GDM1 (cell line): ENCODE data around the gene PMPCA.

ENCODE experiments used
- DNase-seq: peaks from one replicate; lab custom pipeline; 2025; lab: John Stamatoyannopoulos, UW

Gene PMPCA, protein sequence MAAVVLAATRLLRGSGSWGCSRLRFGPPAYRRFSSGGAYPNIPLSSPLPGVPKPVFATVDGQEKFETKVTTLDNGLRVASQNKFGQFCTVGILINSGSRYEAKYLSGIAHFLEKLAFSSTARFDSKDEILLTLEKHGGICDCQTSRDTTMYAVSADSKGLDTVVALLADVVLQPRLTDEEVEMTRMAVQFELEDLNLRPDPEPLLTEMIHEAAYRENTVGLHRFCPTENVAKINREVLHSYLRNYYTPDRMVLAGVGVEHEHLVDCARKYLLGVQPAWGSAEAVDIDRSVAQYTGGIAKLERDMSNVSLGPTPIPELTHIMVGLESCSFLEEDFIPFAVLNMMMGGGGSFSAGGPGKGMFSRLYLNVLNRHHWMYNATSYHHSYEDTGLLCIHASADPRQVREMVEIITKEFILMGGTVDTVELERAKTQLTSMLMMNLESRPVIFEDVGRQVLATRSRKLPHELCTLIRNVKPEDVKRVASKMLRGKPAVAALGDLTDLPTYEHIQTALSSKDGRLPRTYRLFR

DNA sequence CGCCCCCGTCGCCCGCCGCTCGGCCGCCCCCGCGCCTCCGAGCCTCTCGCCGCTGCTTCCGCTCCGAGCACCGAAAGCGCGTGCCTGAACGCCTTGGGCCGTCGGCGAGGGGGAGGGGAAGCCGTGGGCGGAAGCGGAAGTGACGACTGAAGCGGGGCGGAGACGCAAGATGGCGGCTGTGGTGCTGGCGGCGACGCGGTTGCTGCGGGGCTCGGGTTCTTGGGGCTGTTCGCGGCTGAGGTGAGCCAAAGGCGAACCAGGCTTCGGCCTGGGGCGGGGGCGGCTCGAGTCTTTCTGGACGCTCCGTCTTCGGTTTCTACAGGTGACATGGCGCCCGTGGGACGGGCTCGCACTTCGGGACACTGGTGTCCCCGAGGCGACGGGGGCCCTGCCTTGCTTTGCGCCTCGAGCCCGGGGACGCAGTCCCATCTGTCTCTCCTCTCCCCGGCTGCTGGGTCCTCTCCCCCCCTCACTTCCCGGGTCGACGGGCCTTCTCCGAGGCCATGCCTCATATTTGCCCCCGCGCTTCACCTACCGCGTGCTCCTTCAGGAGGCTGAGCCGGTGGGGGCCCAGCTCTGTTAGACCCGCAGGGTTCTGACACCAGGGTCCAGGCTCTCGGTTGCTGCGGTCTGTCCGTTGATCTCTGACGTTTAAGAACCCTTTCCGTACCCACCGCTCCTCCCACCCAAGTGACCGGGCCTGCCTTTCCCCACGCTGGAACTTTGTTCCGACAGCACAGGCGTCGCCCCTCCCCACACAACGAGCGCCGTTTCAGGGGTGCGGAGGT is at the start of gene PMPCA, which contains the start of gene ENTR1:
TSS of gene PMPCA (plus strand) at position 159 of the 788 bp plus-strand sequence. CDS start at position 170, 11 bp downstream.
TSS of gene ENTR1 (minus strand) at position 115 of the 788 bp plus-strand sequence. CDS start 217 bp downstream, outside the sequence.
- peak; percentile 81 for DNase-seq

DNA sequence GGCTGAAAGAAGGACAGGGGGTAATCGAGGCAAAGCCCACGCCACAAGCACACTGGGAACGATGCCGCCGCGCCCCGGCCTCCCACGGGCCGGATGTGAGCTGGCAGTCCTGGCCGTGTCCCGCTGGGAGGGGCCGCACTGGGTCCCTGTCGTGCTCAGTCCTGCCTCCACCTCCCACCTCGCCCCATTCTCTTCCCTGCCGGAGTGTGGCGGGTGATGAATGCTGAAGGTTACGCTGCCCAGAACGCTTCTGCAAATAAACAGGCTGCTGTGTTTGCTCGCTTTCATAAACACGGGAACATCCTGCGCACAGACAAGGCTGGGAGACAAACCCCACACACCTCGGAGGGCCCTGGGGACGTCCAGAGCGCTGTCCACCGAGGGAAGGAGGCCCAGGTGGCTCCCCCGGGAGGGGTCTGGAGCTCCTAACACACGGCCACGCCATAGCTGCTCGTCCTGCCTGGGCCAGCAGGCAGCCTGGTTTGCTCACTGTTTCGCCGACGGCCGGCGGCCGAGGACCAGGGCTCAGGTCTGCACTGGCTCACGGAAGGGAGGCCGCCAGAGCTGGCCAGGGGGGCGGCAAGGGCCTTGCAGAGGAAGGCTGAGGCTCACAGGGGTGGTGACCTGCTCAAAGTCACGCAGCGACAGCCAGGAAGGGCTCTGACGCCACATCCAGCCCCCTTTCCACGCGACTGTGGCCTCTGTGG is 49.3 kb upstream of the PMPCA start:
- DNase-seq, result no peak

DNA sequence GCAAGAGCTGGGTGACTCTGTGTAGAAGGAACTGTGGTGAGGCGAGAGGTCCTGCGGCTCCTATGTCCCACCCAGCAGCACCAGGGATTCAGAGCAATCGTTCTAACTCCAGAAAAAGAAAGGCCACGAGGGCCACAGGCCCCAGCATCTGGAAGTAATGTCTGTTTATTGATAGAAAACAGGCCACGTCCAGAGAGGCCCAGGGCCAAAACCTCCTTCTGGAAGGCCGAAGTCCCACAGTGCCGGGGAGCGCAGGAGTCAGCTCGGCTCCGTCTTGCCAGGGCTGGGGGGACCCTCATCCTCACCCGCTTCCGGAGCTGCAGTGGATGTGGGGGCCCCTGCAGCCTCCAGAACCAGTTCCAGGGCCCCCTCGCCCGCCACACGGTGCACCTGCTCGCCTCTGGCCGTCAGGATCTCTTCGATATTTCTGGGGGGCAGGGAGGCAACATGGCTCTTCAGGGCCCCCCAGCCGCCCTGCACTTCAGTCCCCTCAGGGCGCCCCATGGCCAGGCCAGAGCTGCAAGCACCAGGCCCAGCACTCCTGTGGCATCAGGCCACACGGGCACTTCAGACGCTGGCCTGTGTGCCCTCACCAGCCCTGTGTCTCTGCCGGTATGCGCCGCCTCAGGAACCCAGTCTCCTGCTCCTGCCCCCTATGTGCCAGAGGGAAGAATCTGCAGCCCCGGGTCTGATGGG is 48.6 kb upstream of the PMPCA start:
- no peak for DNase-seq

DNA sequence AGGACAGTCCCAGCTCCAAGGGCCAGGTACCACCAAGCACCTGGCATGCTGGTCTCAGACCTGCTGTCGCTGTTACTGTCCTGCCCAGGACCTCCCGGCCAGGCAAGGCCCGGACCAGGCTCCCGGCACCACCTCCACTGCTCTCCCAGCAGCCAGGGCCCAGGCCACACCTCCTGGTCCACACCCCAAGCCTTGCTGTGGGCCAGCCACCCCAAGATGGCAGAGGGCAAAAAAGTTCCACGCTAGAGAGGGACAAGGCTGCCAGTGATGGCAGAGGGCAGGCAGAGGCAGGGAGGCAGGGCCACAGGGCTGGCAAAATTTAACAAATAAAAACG is 48.0 kb upstream of the PMPCA start:
- no peak for DNase-seq

DNA sequence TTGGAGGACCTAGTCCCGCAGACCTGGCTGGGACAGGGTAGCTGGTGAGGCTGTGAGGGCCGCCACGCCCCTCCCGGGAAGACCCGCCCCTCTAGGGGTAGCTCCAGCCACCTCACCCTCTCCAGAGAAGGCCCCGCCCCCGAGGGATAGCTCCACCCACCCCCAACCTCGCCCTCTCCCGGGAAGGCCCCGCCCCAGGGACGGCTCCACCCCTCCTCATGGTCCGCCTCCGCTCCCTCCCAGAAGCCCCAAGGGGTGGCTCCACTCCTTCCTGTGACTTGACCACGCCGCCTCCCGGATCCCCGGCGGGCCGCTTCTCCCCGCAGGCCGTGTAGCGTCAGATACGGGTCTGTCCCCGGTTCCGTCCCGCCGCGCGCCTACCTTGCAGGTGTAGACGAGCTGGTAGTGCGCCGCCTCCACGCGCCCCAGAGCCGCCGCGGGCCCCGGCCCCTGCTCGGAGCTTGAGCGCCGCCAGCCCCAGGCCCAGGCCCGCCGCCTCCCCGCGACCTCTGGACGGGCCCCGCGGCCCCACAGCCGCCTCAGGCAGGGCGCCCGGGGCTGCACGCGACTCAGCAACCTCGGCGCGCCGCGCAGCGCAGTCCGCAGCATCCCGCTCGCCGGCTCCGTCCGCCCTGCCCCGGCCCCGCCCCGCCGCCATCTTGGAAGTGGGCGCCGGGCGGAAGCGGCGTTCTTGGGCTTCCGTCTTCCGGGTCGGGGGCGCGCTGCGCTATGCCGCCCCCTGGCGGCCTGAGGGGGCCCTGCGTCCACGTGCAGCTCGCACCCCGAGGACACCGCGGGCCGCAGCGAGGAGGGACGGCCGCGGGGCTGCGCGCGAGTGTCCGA is 47.1 kb upstream of the PMPCA start, which contains the start of gene DNLZ:
TSS of gene DNLZ (minus strand) at position 639 of the 843 bp plus-strand sequence. CDS start at position 609, 30 bp downstream.
- peak; percentile 89 for DNase-seq

DNA sequence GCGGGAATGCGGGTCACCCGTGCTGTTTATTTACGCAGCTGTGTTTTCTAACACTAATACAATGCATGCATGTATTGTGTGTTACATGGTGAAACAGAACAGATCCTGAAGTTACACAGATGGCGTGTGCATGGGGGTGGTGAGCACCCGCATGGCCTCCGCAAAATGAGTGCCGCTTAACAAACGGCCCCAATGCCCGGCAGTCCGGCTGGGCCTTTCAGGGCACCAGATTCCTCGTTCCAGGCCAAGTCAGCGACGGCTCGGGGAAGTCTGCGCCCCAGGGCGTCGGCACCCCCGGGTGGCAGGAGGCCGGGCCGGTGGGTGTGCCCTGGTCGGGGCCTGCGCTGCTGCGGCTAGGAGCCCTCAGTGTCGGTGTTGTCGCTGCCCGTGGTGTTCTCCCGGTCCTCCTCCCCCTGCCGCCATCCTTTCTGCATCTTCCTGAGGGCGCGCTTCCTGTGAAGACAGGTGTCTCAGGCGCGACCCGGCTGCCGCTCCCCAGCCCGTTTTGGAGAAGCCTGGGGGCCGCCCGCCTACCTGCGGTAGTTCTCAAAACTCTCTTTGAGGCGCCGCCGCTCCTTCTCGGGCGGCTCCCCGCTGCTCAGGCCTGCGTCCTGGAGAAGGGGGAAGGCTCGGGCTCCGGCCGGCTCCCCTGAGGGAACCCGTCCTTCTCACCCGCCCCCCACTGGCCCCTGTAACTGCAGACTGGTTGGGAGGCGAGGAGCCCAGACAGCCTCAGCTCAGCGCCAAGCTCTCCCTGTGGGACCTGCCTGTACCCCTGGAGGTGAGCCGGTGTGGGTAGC is 46.3 kb upstream of the PMPCA start:
- DNase-seq, result no peak

DNA sequence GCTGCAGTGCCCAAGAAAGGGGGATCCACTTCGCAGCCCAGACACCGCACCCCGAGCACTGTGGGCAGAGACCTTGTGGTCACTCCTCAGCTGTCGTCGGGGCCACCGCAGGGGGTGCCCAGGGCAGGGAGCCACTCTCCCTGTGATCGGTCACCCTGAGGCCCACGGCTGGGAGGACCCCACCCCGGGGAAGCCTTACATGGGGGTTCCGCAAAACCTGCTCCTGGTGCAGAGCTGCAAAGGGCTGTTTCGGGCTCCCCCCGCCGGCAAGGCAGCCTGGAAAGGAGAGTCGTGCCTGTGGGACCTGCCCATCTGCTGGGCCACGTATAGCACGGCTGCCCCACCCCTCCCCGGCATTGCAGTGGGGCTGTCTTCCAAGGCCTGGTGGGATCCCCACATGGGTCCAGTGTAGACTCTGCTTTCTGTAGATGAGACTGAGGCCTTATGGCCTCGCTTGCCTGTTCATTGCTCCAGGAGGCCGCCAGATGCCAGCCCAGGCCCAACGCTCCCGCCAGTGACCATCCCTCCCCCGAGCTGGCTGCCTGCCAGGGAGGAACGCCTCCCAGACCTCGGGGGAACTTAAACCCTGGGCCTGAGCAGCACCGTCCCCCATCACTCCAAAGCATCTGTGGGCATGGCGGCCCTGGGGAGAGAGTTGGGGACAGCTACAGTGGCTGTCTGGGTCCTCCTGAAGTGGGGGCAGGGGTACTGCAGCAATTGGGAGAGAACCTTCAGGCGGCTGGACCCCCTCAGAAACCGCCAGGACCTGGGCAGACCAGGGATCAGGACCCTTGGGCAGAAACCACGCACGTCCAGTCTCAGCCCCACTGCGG is 45.3 kb upstream of the PMPCA start:
- no peak for DNase-seq

DNA sequence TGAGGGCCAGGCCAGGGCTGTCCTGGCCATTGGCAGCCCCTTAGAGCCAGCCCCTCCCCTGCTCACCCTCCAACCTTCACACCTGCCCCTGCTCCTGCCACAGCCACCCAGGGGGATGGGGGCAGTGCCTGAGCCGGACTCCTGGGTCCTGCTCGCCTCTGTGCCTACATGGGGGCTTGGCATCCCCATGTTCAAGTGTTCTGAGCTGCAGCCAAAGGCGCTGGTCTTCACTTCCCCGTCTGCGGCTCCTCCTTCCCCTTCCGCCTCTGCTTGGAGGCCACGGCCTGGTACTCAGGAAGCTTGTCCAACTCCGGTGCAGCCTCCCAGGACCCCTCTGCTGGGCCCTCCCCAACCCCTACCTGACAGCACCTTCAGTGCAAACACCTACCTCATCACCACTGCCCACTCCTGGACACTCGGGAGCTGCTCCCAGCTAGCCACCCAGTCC is 44.7 kb upstream of the PMPCA start:
- peak; percentile 50 for DNase-seq

DNA sequence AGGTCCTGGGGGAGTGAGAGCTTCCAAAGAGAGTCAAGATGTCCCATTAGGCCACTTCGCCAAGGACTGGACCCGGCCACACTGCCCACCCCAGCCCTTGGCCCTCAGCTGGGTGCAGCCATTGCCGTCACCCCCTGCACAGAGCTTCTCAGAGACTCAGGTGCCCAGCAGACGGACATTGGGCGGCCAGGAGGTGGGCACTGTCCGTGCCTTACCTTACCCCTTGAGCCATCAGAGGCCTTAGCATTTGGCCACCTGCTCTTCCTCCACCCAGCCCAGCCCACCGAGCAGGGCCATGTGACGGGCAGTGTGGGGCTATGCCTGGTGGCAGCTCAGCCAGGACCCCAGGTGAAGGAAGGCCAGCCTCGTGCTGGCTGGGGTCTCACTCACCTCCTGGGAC is 43.6 kb upstream of the PMPCA start:
- DNase-seq, result no peak

DNA sequence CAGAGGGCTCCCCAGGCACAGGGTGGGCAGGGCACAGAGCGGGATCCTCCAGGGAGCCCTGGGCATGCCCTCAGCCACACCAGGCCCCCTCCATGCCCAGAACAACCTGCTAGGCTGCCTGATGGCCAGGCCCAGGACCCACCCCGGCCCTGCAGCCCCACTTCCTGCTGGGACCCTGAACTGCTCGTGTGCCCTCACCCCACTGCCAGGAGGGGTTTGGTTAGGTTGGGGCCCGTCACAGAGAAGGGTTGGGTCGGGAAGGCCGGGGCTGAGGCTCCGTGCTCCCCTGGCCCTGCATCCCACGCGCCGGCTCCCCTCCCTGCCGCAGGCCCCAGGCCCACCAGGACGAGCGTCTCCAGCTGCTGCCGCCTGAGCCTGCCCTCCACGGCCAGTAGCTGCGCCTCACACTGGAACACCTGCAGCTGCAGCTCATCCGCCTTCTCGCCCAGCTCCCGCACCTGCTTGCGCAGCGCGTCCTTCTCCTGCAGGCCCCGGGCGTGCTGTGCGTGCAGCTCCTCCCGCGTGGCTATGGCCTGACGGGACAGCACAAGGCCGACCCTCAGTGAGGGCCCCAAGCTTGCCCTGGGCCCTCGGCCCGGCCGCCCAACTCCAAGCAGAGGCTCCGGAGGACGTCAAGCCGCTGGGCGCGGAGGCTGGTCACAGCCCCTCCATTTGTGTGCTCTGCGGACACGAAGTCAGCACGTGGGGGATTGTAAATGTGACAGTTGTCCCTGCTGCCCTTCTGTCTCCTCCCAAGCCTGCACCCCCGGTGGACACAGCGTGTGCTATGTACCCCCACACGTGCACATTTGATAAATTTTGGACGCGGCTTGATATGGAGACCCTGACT is 42.9 kb upstream of the PMPCA start:
- no peak for DNase-seq

DNA sequence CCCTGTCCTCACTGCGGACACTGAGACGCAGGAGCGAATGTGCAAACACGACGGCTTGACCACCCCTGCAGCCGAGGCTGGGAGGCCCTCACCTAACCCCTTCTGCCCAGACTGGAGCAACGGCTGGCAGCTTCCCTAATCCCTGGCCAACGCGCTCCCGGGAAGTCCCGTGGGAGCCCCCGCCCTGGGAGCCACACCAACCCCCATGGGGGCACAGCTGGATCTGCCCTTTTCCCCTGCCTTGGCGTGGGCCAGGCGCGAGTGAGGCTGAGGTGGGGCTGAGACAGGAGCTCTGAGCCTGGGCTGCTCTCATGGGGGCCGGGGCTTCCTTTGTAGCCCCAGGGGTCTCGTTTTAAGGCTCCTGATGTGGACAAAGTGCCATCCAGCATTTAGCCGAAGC is 42.3 kb upstream of the PMPCA start:
- no peak for DNase-seq

DNA sequence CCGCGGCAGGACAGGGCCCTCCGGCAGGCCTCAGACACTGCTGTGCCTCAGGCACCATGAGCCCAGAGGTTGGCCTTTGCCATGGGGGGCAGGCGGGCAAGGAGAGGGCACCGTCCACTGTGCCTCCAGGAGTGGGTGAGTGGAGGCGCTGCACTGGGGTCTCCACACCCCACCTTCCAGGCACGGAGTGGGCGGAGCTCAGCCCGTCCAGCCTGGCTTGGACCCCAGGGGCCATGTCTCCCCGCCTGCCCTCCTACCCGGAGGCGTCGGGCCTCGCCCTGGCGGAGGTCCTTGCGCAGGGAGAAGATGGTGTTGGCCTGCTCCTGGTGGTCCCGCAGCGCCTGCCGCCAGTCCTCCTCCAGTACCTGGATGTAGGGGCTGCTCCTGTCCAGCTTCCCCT is 40.4 kb upstream of the PMPCA start:
- DNase-seq, result no peak

DNA sequence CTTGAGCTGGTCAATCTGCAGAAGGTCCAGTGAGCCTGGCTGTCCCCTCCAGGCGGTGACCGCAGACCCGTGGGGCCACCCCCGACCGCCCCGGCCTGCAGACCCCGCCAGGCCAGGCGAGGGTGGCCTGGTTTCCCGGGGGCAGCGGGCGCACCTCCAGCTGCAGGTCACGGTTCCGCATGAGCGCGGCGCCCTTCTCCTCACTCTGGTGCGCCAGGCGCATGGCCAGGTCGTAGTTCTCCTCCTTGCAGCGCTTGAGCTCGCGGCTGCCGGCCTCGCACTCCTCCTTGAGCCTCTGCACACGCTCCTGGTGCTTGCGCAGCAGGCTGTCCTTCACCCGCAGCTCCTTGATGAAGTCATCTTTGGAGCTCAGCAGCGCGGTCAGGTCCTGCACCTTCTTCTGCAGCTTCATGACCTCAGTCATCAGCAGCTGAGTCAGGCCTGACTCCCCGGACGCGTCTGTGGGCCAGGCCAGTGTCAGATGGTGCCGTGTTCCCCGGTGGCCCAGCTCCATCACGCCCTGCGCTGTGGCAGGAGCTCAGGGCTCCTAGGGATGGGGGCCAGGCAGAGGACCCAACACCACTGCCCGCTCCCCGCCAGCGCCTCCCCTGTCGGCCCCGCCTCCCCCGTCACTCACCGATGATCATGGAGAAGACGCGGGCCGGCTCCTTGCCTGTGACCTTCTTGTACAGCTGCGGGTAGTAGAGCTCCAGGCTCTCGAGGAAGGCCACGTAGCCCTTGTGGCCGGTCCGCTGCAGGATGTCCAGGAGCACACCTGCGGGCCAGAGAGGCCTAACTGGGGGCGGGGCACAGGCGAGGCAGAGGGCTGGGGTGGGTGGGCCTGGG is 39.5 kb upstream of the PMPCA start:
- DNase-seq, result no peak

DNA sequence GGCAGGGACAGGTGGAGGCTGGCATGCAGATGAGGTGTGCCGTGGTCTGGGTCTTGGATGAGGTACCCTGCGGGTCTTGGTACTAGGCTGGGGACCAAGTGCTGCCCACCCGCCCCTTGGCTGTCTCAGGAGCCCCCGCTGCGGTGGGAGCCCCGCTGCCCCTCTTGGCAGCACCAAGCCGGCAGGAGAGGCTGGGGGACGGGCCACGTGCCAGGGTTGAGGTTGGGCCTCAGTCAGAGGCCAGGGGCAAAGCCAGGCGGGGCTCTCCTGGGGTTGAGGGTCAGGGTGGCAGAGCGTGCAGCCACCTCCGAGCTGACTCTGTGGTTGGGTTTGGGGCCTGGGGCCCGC is 39.0 kb upstream of the PMPCA start:
- no peak for DNase-seq

DNA sequence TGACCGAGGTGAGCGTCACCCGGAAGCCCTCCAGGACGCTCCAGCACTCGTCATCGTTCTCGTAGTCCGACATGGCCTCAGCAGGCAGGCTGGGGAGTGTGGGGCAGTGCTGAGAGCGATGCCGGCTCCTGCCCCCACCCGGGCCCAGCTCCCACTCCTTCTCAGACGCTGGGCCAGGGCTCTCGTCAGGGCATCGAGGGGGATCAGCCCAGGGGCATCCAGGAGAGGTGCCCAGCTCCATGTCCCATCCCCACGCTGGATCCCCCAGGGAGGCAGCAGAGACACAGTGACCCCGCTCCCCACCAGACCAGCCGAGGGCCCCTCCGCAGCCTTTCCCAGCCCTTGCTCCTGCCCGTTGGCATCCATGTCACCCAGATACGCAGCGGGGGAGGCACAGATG is 38.5 kb upstream of the PMPCA start:
- DNase-seq, result no peak

DNA sequence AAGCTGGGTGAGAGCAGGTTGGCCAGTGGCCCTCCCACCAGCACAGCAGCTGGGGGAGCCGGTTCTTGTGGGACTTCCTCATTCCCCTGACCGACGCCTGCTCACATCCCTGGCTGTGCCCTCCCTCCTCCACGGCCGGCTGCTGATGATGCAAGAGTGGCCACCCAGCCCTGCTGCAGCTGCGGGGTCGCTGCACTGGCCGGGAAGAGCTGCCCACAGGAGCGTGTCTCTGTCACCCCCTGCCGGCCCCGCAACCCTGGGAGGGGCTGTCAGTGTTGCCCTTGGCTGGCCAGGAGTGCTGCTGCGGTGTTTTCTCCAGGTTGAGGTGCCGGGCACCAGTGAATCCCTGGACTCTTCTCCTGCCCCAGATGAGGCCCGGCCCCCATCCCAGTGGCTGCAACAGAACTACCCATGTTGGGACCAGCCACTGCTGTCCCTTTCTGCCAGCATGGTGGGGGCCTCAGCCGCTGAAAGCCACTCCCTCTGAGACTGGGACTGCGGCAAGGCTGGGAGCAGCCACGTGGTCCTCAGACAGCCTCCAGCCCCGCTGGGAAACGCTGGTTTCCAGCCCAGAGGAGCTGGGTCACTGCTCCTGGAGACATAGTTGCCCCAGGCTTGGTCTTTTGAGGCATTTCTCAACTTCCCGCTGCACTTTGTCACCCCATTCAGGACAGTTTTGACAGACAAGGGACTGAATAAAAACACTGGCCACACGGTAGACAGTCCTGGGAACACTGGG is 37.7 kb upstream of the PMPCA start:
- peak; percentile 46 for DNase-seq
